GM18868 (cell line): ENCODE results near the gene CLEC9A.
"Not testable (repeated sequence)": the region's sequence is repeated elsewhere in the genome, so short reads cannot be mapped to it uniquely, and the experiment has no call there.

Experiments used
- ATAC-seq: cut with Tn5 transposase; IDR thresholded peaks from one replicate; pipeline ENCODE4 v1.9.1; 2021; ENCODE audit warnings: mild to moderate bottlenecking, moderate library complexity; ENCODE audit not compliant: unreplicated experiment

CLEC9A gene

GRCh38 chr12:10030446-10030845 is at the start of gene CLEC9A:
CLEC9A (plus strand) TSS chr12:10030682; CDS start chr12:10052688, 22,006 bp downstream.
- no peak for ATAC-seq

- no peak for ATAC-seq
Measured at GRCh38 chr12:9991876-9992275, 38.6 kb upstream of the CLEC9A start.

GRCh38 chr12:9992296-9992695 is 38.2 kb upstream of the CLEC9A start:
- no peak for ATAC-seq

GRCh38 chr12:9999016-9999415 is 31.5 kb upstream of the CLEC9A start, which contains the start of gene CLEC1B:
CLEC1B (minus strand) TSS chr12:9999121; CDS start chr12:9999100, 21 bp downstream.
- no peak for ATAC-seq

- no peak for ATAC-seq
Measured at GRCh38 chr12:10001171-10001776, 29.2 kb upstream of the CLEC9A start.

GRCh38 chr12:10012630-10013330 is 17.7 kb upstream of the CLEC9A start:
- no peak for ATAC-seq

- ATAC-seq = no peak
Measured at GRCh38 chr12:10015450-10015849, 15.0 kb upstream of the CLEC9A start.

- ATAC-seq = no peak
Measured at GRCh38 chr12:10016881-10017280, 13.6 kb upstream of the CLEC9A start.

GRCh38 chr12:10018386-10018785 is 12.1 kb upstream of the CLEC9A start:
- no peak for ATAC-seq

- no peak for ATAC-seq
Measured at GRCh38 chr12:10021342-10021741, 9.1 kb upstream of the CLEC9A start.

- no peak for ATAC-seq
Measured at GRCh38 chr12:10025236-10025635, 5.2 kb upstream of the CLEC9A start.

- ATAC-seq = not testable (repeated sequence)
Measured at GRCh38 chr12:10026666-10027065, 3.8 kb upstream of the CLEC9A start.

- ATAC-seq = no peak
Measured at GRCh38 chr12:10027311-10027710, 3.2 kb upstream of the CLEC9A start.

- ATAC-seq = no peak
Measured at GRCh38 chr12:10027721-10028120, 2.8 kb upstream of the CLEC9A start.

- no peak for ATAC-seq
Measured at GRCh38 chr12:10031321-10031720, 839 bp downstream of the CLEC9A start.

GRCh38 chr12:10031771-10032175 is 1.3 kb downstream of the CLEC9A start:
- no peak for ATAC-seq

GRCh38 chr12:10033783-10034545 is 3.5 kb downstream of the CLEC9A start:
- no peak for ATAC-seq

- no peak for ATAC-seq
Measured at GRCh38 chr12:10042167-10042566, 11.7 kb downstream of the CLEC9A start.

- ATAC-seq = no peak
Measured at GRCh38 chr12:10048526-10048925, 18.0 kb downstream of the CLEC9A start.

GRCh38 chr12:10052193-10052913 is 21.9 kb downstream of the CLEC9A start:
- peak; percentile 77 for ATAC-seq

GRCh38 chr12:10058387-10058786 is 27.9 kb downstream of the CLEC9A start:
- ATAC-seq = no peak
